ENCODE data around the gene LMOD1. TPM values are rescaled to one million over a fixed set of nuclear protein-coding genes. Genes with fewer than 3 reads are reported as not detected.

Gene LMOD1
- total RNA-seq, 1 experiment from 2014 or later, result not detected

DNA sequence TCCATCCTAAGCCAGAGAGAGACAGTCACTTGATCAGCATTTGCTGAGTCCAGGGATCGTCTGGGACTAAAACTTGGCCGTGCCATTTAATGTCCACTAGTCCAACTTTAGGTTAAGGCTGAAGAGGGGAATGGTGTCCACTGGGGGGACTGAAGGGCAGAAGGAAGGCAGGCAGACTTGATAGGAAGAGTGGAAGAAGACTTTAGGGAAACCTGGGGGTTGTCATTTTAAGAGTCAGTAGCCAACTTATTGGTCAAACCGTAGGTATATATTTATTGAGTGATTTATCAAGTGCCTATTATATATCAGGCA is 1.3 kb upstream of the LMOD1 start:
- CTCF ChIA-PET, result no interaction called here
- POLR2A ChIA-PET (ENCODE audit: low non-redundant PET), result no interaction called here
- no peak for DNase-seq (ENCODE audit: low spot score)
- H3K4me3 ChIP-seq (ENCODE audit: low read depth, low read length, poor library complexity, severe bottlenecking), result no peak overlapping the region
- no peaks in the 10 kb centered on the region for H3K9me3 ChIP-seq (ENCODE audit: low read depth, low read length, poor library complexity, severe bottlenecking)
- TF ChIP-seq, protein P1, sequence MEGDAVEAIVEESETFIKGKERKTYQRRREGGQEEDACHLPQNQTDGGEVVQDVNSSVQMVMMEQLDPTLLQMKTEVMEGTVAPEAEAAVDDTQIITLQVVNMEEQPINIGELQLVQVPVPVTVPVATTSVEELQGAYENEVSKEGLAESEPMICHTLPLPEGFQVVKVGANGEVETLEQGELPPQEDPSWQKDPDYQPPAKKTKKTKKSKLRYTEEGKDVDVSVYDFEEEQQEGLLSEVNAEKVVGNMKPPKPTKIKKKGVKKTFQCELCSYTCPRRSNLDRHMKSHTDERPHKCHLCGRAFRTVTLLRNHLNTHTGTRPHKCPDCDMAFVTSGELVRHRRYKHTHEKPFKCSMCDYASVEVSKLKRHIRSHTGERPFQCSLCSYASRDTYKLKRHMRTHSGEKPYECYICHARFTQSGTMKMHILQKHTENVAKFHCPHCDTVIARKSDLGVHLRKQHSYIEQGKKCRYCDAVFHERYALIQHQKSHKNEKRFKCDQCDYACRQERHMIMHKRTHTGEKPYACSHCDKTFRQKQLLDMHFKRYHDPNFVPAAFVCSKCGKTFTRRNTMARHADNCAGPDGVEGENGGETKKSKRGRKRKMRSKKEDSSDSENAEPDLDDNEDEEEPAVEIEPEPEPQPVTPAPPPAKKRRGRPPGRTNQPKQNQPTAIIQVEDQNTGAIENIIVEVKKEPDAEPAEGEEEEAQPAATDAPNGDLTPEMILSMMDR (conservative IDR thresholded peaks at IDR 0.05; ENCODE audit: low read depth, low read length), result no peak
- no peaks in the 10 kb centered on the region for H3K36me3 ChIP-seq (ENCODE audit: insufficient read depth, low read length, poor library complexity, severe bottlenecking)
- H3K27ac ChIP-seq (ENCODE audit: low read depth, low read length, poor library complexity, severe bottlenecking), result no peak overlapping the region
- no peaks in the 10 kb centered on the region for H3K27me3 ChIP-seq (replicated peaks; ENCODE audit: insufficient read depth, low read depth, low read length, poor library complexity)
- intact Hi-C loops (cut with micrococcal nuclease; ENCODE audit: unreplicated experiment), result no loop called here
- no TSS peak for BruUV-seq (replicated peaks)
- peaks cover 8% of the 10 kb centered on the region for H3K4me1 ChIP-seq (ENCODE audit: insufficient read depth, low read length, poor library complexity, severe bottlenecking)

DNA sequence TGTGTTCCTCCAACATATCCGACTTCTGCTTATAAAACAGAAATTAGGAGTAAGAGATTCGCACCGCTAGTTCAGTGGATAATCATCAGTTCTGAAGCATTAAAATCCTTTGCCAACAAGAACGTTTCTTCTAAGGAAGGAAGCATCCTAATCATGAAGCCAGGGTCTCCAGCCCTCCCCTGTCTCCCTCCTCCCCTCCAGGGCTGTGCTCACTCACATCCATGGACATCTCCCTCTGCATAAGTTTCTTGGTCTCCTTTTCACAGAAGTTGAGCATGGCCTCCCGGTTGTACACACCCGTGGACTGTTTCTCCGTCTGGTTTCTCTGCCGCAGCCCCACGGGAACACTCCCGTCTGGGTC is 505 bp downstream of the LMOD1 start:
- intact Hi-C loops (cut with micrococcal nuclease; ENCODE audit: unreplicated experiment), result no loop called here
- TF ChIP-seq, protein P1 (conservative IDR thresholded peaks at IDR 0.05; ENCODE audit: low read depth, low read length), result no peak
- no peak for TF ChIP-seq EZH2 (IDR thresholded peaks at IDR 0.05; ENCODE audit: borderline replicate concordance, low read depth, low read length, poor library complexity, severe bottlenecking)
- CTCF ChIA-PET, result interaction anchor here (0.5 to 1.2 kb wide), 4 partner anchors 8 to 50 kb away, joined by 3 to 5 read pairs (median 4); no protein-coding TSS in a partner anchor
- H3K27me3 ChIP-seq (replicated peaks; ENCODE audit: insufficient read depth, low read depth, low read length, poor library complexity), result no peaks in the 10 kb centered on the region
- no peaks in the 10 kb centered on the region for H3K36me3 ChIP-seq (ENCODE audit: insufficient read depth, low read length, poor library complexity, severe bottlenecking)
- H3K9me3 ChIP-seq (ENCODE audit: low read depth, low read length, poor library complexity, severe bottlenecking), result no peaks in the 10 kb centered on the region
- no peak overlapping the region for H3K27ac ChIP-seq (ENCODE audit: low read depth, low read length, poor library complexity, severe bottlenecking)
- peaks cover 8% of the 10 kb centered on the region for H3K4me1 ChIP-seq (ENCODE audit: insufficient read depth, low read length, poor library complexity, severe bottlenecking)
- POLR2A ChIA-PET (ENCODE audit: low non-redundant PET), result no interaction called here
- no TSS peak for BruUV-seq (replicated peaks)
- DNase-seq (ENCODE audit: low spot score), result no peak
- H3K4me3 ChIP-seq (ENCODE audit: low read depth, low read length, poor library complexity, severe bottlenecking), result peak overlapping the region; percentile 35

DNA sequence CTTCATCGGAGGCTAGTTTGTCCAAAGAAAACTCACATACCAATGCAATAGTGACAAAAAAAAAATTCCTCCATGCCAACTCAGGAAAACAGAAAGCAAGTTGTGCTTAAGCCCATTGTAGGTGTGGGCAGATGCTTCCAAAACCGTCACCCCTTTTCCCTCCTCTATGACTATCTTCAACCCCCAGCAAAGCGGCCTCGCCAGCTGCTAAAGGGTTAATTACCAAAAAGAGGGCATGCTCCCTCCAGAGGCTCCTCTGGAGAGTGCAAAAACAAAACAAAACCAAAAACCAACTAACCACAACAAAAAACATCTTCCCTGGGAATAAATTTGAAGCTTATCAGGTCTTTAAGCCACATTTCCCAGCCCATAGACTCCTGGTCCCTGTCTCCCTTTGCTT is 1.2 kb downstream of the LMOD1 start:
- DNase-seq (ENCODE audit: low spot score), result peak; percentile 34
- Histone ChIP-seq H3K36me3 (ENCODE audit: insufficient read depth, low read length, poor library complexity, severe bottlenecking) (no peaks in the 10 kb centered on the region), H3K9me3 (ENCODE audit: low read depth, low read length, poor library complexity, severe bottlenecking) (no peaks in the 10 kb centered on the region), H3K27me3 (replicated peaks; ENCODE audit: insufficient read depth, low read depth, low read length, poor library complexity) (no peaks in the 10 kb centered on the region), H3K27ac (ENCODE audit: low read depth, low read length, poor library complexity, severe bottlenecking) (no peak overlapping the region), H3K4me1 (ENCODE audit: insufficient read depth, low read length, poor library complexity, severe bottlenecking) (peaks cover 8% of the 10 kb centered on the region), H3K4me3 (ENCODE audit: low read depth, low read length, poor library complexity, severe bottlenecking) (no peak overlapping the region)
- intact Hi-C loops (cut with micrococcal nuclease; ENCODE audit: unreplicated experiment), result no loop called here
- ChIA-PET POLR2A (ENCODE audit: low non-redundant PET) (no interaction called here), CTCF (interaction anchor here (0.5 to 1.0 kb wide), 3 partner anchors 15 to 51 kb away, joined by 3 read pairs; no protein-coding TSS in a partner anchor)
- no peak for TF ChIP-seq EZH2 (IDR thresholded peaks at IDR 0.05; ENCODE audit: borderline replicate concordance, low read depth, low read length, poor library complexity, severe bottlenecking)
- TF ChIP-seq, protein P1 (conservative IDR thresholded peaks at IDR 0.05; ENCODE audit: low read depth, low read length), result peak; percentile 51; the same call in 1 of the 2 replicates
- BruUV-seq (replicated peaks), result no TSS peak
